B cell (primary cell): ENCODE data around the gene NPSR1. TPM values are rescaled to one million over a fixed set of nuclear protein-coding genes. Genes with fewer than 3 reads are reported as not detected.

ENCODE experiments used
- ATAC-seq: fragments of 200-7000 bp; cut with Tn5 transposase; one replicate; pipeline ENCODE4 v1.10.0; 2021; ENCODE audit warnings: low read depth, mild to moderate bottlenecking, moderate number of reproducible peaks, moderate library complexity
- CTCF ChIA-PET: fragments of 350-600 bp; sonication (Branson Sonifier 250); formaldehyde crosslinking; loops from one replicate; lab custom pipeline; 2021; ENCODE audit warnings: antibody characterized with exemption, inconsistent platforms; lab: Charles Lee
- POLR2A ChIA-PET: fragments of 350-600 bp; sonication (Branson Sonifier 250); formaldehyde crosslinking; loops from one replicate; lab custom pipeline; 2021; ENCODE audit warnings: antibody characterized with exemption; lab: Charles Lee
- DNase-seq: peaks from one replicate; pipeline ENCODE4 v3.0.0; 2013
- H2AFZ ChIP-seq: 2 replicates; pipeline ENCODE4 v1.6.1; 2012; ENCODE audit warnings: mild to moderate bottlenecking, low read depth, low read length; ENCODE audit not compliant: insufficient read depth, poor library complexity, severe bottlenecking
- H3K27ac ChIP-seq, 2 donors: 1 replicate in 1 of 2; 2 replicates in 1 of 2; pipeline ENCODE4 v1.5.1; 2012 to 2013; ENCODE audit warnings: low read length in 2 of 2, mild to moderate bottlenecking in 2 of 2, moderate library complexity in 1 of 2
- H3K27me3 ChIP-seq, 4 experiments: fragments of 200-600 bp in 1 of 4; sonication (generic) in 1 of 4; replicated peaks in 1 of 4; 1 replicate in 2 of 4; 2 replicates in 2 of 4; pipeline versions ENCODE4 v1.6.1 to v1.7.0; 2013 to 2016; ENCODE audit warnings: low read length in 3 of 4, mild to moderate bottlenecking in 2 of 4, mixed read lengths in 1 of 4, moderate library complexity in 1 of 4; ENCODE audit not compliant: insufficient read depth in 4 of 4, control insufficient read depth in 3 of 4; ENCODE audit errors: control extremely low read depth in 1 of 4
- H3K36me3 ChIP-seq, 2 experiments: replicated peaks in 1 of 2; 1 replicate in 1 of 2; 2 replicates in 1 of 2; pipeline versions ENCODE4 v1.6.1 to v1.7.1; 2013; ENCODE audit warnings: low read length in 1 of 2; ENCODE audit not compliant: insufficient read depth in 2 of 2, control insufficient read depth in 1 of 2; ENCODE audit errors: control extremely low read depth in 1 of 2, extremely low read depth in 1 of 2
- H3K4me1 ChIP-seq, 2 donors: fragments of 200-600 bp in 1 of 2; sonication (generic) in 1 of 2; 1 replicate in 1 of 2; 2 replicates in 1 of 2; pipeline versions ENCODE4 v1.5.1 to v1.6.1; 2013 to 2017; ENCODE audit warnings: low read length in 2 of 2; ENCODE audit not compliant: control insufficient read depth in 2 of 2, insufficient read depth in 2 of 2
- H3K4me2 ChIP-seq: replicated peaks from 2 replicates; pipeline ENCODE3; 2012; ENCODE audit warnings: mild to moderate bottlenecking, low read depth, low read length; ENCODE audit not compliant: poor library complexity, severe bottlenecking
- H3K4me3 ChIP-seq, 5 experiments: fragments of 200-600 bp in 1 of 5; sonication (generic) in 1 of 5; 1 replicate in 3 of 5; 2 replicates in 2 of 5; pipeline versions ENCODE4 v1.5.1 to v1.7.0; 2011 to 2016; ENCODE audit warnings: low read length in 4 of 5, mild to moderate bottlenecking in 4 of 5, low read depth in 2 of 5, control low read depth in 1 of 5, moderate library complexity in 1 of 5; ENCODE audit not compliant: insufficient read depth in 1 of 5; ENCODE audit errors: control extremely low read depth in 1 of 5, extremely low read depth in 1 of 5
- H3K79me2 ChIP-seq: fragments of 200-600 bp; sonication (generic); one replicate; pipeline ENCODE4 v1.6.0; 2016; ENCODE audit warnings: low read length; ENCODE audit not compliant: control insufficient read depth, insufficient read depth
- H3K9ac ChIP-seq: fragments of 200-600 bp; sonication (generic); 2 replicates; pipeline ENCODE4 v1.6.1; 2017; ENCODE audit warnings: mild to moderate bottlenecking, low read length, moderate library complexity
- H3K9me3 ChIP-seq, 3 donors: one replicate each; pipeline versions ENCODE4 v1.6.1 to v1.7.1; 2013; ENCODE audit warnings: low read length in 2 of 3; ENCODE audit not compliant: control insufficient read depth in 2 of 3, insufficient read depth in 1 of 3; ENCODE audit errors: control extremely low read depth in 1 of 3
- H4K20me1 ChIP-seq: 2 replicates; pipeline ENCODE4 v1.6.0; 2012; ENCODE audit warnings: mild to moderate bottlenecking, low read length; ENCODE audit not compliant: insufficient read depth, control insufficient read depth, poor library complexity, severe bottlenecking
- H3K27ac Mint-ChIP-seq: one replicate; pipeline ENCODE4 v1.8.0; 2021; ENCODE audit warnings: mixed read lengths
- H3K27me3 Mint-ChIP-seq: one replicate; pipeline ENCODE4 v1.8.0; 2021; ENCODE audit warnings: mixed read lengths
- H3K4me1 Mint-ChIP-seq: one replicate; pipeline ENCODE4 v1.8.0; 2021; ENCODE audit warnings: mixed read lengths
- H3K4me3 Mint-ChIP-seq: one replicate; pipeline ENCODE4 v1.8.0; 2021; ENCODE audit warnings: mixed read lengths
- H3K9me3 Mint-ChIP-seq: one replicate; pipeline ENCODE4 v1.8.0; 2022; ENCODE audit warnings: mixed read lengths; ENCODE audit not compliant: insufficient read depth
- EZH2 ChIP-seq: IDR thresholded peaks from 2 replicates; pipeline ENCODE4 v1.6.1; 2012; ENCODE audit warnings: borderline replicate concordance, low read depth, mild to moderate bottlenecking, moderate library complexity, low read length; ENCODE audit not compliant: insufficient read depth, poor library complexity, severe bottlenecking
- WGBS: methylation state at CpG from one replicate; pipeline ENCODE4 v1.1.5; 2013; ENCODE audit warnings: missing lambda C conversion rate; ENCODE audit not compliant: insufficient coverage; 5-methylcytosine and 5-hydroxymethylcytosine counted together
- intact Hi-C: fragments of 100-400 bp; cut with micrococcal nuclease; formaldehyde crosslinking; loops from one replicate; pipeline ENCODE4 v1.10.0; 2022
- polyA plus RNA-seq: library from polyadenylated mRNA; depleted of rRNA; stranded (reverse); fragments of >200 nt; gene quantifications from 2 replicates; pipeline ENCODE4 v1.2.3, GENCODE V29; 2012
- total RNA-seq, 2 donors: library from RNA; stranded (reverse); fragments of 120-200 nt in 1 of 2; gene quantifications; 1 replicate in 1 of 2; 2 replicates in 1 of 2; pipeline versions ENCODE4 v1.2.3 to v1.2.4, GENCODE V29; 2013 to 2022
- TF ChIP-seq, protein P1 (sequence below): fragments of 200-600 bp; IDR thresholded peaks from one replicate; pipeline ENCODE4 v1.8.0; 2022; ENCODE audit warnings: antibody characterized with exemption, mild to moderate bottlenecking

NPSR1 gene
- total and polyA plus RNA-seq, 2 donors (not counting 1 experiment from before 2014, with no cell fraction given), result not detected

DNA sequence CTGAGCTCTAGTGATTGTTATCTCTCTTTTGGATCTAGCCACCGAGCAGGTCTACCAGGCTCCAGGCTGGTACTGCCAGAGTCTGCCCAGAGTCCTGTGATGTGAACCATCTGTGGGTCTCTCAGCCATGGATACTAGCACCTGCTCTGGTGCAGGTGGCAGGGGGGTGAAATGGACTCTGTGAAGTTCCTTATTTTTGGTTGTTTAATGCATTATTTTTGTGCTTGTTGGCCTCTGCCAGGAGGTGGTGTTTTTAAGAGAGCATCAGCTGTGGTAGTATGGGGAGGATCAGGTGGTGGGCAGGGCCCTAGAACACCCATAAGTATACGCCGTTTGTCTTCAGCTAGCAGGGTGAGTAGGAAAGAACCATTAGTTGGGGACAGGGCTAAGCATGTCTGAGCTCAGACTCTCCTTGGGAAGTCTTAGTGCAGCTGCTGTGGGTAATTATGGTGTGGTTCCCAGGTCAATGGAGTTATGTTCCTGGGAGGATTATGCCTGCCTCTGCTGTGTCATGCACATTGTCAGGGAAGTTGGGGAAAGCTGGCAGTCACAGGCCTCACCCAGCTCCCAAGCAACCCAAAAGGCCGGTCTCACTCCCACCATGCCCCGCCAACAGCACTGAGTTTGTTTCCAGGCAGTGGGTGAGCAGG, 81.8 kb downstream of the NPSR1 start:
- Histone ChIP-seq H3K4me2 (no peak overlapping the region), H3K27me3 (no peaks in the 10 kb centered on the region), H3K4me1 (no peaks in the 10 kb centered on the region), H3K9ac (no peak overlapping the region), H3K79me2 (no peaks in the 10 kb centered on the region), H3K36me3 (no peaks in the 10 kb centered on the region), H3K27ac (no peak overlapping the region), H4K20me1 (no peaks in the 10 kb centered on the region), H3K4me3 (no peak overlapping the region), H3K9me3 (peaks cover 0 to 6% (median 0%) of the 10 kb centered on the region in 3 donors), H2AFZ (no peak overlapping the region)
- ATAC-seq (no peak), DNase-seq (no peak)
- ChIA-PET CTCF (no interaction called here), POLR2A (no interaction called here)
- no peaks in the 10 kb centered on the region for H3K27me3 Mint-ChIP-seq
- H3K4me1 Mint-ChIP-seq, result no peaks in the 10 kb centered on the region
- no peak overlapping the region for H3K4me3 Mint-ChIP-seq
- no peak overlapping the region for H3K27ac Mint-ChIP-seq
- peaks cover 3% of the 10 kb centered on the region for H3K9me3 Mint-ChIP-seq
- intact Hi-C loops, result no loop called here
- no peak for TF ChIP-seq EZH2
- TF ChIP-seq, protein P1, sequence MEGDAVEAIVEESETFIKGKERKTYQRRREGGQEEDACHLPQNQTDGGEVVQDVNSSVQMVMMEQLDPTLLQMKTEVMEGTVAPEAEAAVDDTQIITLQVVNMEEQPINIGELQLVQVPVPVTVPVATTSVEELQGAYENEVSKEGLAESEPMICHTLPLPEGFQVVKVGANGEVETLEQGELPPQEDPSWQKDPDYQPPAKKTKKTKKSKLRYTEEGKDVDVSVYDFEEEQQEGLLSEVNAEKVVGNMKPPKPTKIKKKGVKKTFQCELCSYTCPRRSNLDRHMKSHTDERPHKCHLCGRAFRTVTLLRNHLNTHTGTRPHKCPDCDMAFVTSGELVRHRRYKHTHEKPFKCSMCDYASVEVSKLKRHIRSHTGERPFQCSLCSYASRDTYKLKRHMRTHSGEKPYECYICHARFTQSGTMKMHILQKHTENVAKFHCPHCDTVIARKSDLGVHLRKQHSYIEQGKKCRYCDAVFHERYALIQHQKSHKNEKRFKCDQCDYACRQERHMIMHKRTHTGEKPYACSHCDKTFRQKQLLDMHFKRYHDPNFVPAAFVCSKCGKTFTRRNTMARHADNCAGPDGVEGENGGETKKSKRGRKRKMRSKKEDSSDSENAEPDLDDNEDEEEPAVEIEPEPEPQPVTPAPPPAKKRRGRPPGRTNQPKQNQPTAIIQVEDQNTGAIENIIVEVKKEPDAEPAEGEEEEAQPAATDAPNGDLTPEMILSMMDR, result no peak
- WGBS, result 85% methylated on average over 5 of the region's 5 CpGs

DNA sequence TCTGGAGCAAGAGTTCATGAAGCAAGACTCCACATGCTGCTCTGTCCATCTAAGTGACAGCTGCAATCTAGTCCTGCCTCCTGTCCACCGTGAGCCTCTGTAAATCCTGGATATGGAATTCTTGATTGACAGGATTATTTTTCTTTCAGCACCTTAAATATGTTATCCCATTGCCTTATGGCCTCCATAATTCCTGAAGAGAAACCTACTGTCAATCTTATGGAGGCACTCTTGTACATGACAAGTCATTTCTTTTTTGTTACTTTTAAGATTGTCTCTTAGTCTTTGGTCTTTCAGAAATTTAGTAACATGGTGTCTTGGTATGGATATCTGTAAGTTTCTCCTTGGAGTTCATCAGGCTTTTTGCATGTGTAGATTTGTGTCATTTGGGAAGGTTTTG, 82.8 kb downstream of the NPSR1 start:
- H3K4me1 Mint-ChIP-seq, result no peaks in the 10 kb centered on the region
- Histone ChIP-seq H3K4me3 (no peak overlapping the region), H3K27ac (no peak overlapping the region), H3K9ac (no peak overlapping the region), H3K4me2 (no peak overlapping the region), H4K20me1 (no peaks in the 10 kb centered on the region), H3K4me1 (no peaks in the 10 kb centered on the region), H3K9me3 (peaks cover 0 to 6% (median 0%) of the 10 kb centered on the region in 3 donors), H3K36me3 (no peaks in the 10 kb centered on the region), H2AFZ (no peak overlapping the region), H3K79me2 (no peaks in the 10 kb centered on the region), H3K27me3 (no peaks in the 10 kb centered on the region)
- no peaks in the 10 kb centered on the region for H3K27me3 Mint-ChIP-seq
- no peak for ATAC-seq
- no peak overlapping the region for H3K4me3 Mint-ChIP-seq
- ChIA-PET CTCF (no interaction called here), POLR2A (no interaction called here)
- WGBS, result 60% methylated on average over 1 of the region's 1 CpG
- TF ChIP-seq, protein P1, result no peak
- TF ChIP-seq EZH2, result no peak
- DNase-seq, result no peak
- H3K9me3 Mint-ChIP-seq, result peaks cover 3% of the 10 kb centered on the region
- intact Hi-C loops, result no loop called here
- H3K27ac Mint-ChIP-seq, result no peak overlapping the region
